ENCODE measurements around the gene RAD51AP1. TPM values are rescaled to one million over a fixed set of nuclear protein-coding genes. Genes with fewer than 3 reads are reported as not detected.

RAD51AP1 gene
- total and polyA plus RNA-seq, 2 of the 8 experiments (the other 6 are each of a cell fraction or from before 2014, with no cell fraction given) = 29.7 to 48.3 TPM

- TF ChIP-seq RNF2 (IDR thresholded peaks at IDR 0.05; ENCODE audit: borderline replicate concordance, low read depth, low read length, missing control alignments, poor library complexity, severe bottlenecking) (no peak), TBP (IDR thresholded peaks at IDR 0.05; ENCODE audit: low read depth, low read length) (no peak)
Observed at GRCh38 chr12:4490973-4491372, 47.7 kb upstream of the RAD51AP1 start (continued).
